HG03469 (cell line): ENCODE results near the gene MEG3.
"Not testable (repeated sequence)": the region's sequence is repeated elsewhere in the genome, so short reads cannot be mapped to it uniquely, and the experiment has no call there.

Experiments used
- ATAC-seq: cut with Tn5 transposase; IDR thresholded peaks from one replicate; pipeline ENCODE4 v1.9.1; 2021; ENCODE audit warnings: mild to moderate bottlenecking, moderate library complexity, moderate number of reproducible peaks; ENCODE audit not compliant: unreplicated experiment

MEG3 gene

GRCh38 chr14:100788517-100788916, 37.4 kb upstream of the MEG3 start:
- no peak for ATAC-seq

GRCh38 chr14:100788942-100789341, 37.0 kb upstream of the MEG3 start:
- no peak for ATAC-seq

GRCh38 chr14:100789460-100790417, 36.2 kb upstream of the MEG3 start:
- ATAC-seq, result no peak

GRCh38 chr14:100790502-100791347, 35.2 kb upstream of the MEG3 start:
- no peak for ATAC-seq

GRCh38 chr14:100791348-100791735, 34.6 kb upstream of the MEG3 start:
- ATAC-seq, result no peak

- ATAC-seq, result no peak
Measured at GRCh38 chr14:100791995-100792394, 33.9 kb upstream of the MEG3 start.

GRCh38 chr14:100796946-100797345, 29.0 kb upstream of the MEG3 start:
- ATAC-seq, result no peak

GRCh38 chr14:100800041-100800440, 25.9 kb upstream of the MEG3 start:
- ATAC-seq, result no peak

GRCh38 chr14:100801433-100801832, 24.5 kb upstream of the MEG3 start:
- not testable (repeated sequence) for ATAC-seq

- no peak for ATAC-seq
Measured at GRCh38 chr14:100802179-100802578, 23.7 kb upstream of the MEG3 start.

GRCh38 chr14:100802766-100803165, 23.2 kb upstream of the MEG3 start:
- no peak for ATAC-seq

- no peak for ATAC-seq
Measured at GRCh38 chr14:100803226-100803625, 22.7 kb upstream of the MEG3 start.

GRCh38 chr14:100803676-100804075, 22.2 kb upstream of the MEG3 start:
- no peak for ATAC-seq

GRCh38 chr14:100804138-100804537, 21.8 kb upstream of the MEG3 start:
- ATAC-seq, result no peak

GRCh38 chr14:100804558-100805309, 21.2 kb upstream of the MEG3 start:
- no peak for ATAC-seq

GRCh38 chr14:100806386-100806785, 19.5 kb upstream of the MEG3 start:
- ATAC-seq, result no peak

- ATAC-seq, result no peak
Measured at GRCh38 chr14:100807496-100807895, 18.4 kb upstream of the MEG3 start.

GRCh38 chr14:100807979-100808734, 17.8 kb upstream of the MEG3 start:
- ATAC-seq, result no peak

GRCh38 chr14:100810435-100810834, 15.5 kb upstream of the MEG3 start:
- no peak for ATAC-seq

- no peak for ATAC-seq
Measured at GRCh38 chr14:100810861-100811461, 15.0 kb upstream of the MEG3 start.
